Measurements from ENCODE around the gene CD300LF. TPM values are rescaled to one million over a fixed set of nuclear protein-coding genes. Genes with fewer than 3 reads are reported as not detected.

CD300LF gene
- total RNA-seq, 4 donors from 2014 or later: 0.27 TPM; not detected in 3

- Histone ChIP-seq H3K36me3 (peaks cover 0 to 3% of the 10 kb centered on the region in 2 donors), H3K4me1 (peaks cover 0 to 65% (median 24%) of the 10 kb centered on the region in 3 donors), H3K9me3 (no peaks in the 10 kb centered on the region), H3K4me3 (no peak overlapping the region), H3K27me3 (peaks cover 8% of the 10 kb centered on the region), H3K27ac (peak overlapping the region in 1 of 4 donors; percentile 56)
- no CpG with 5 or more reads among the region's 9 CpGs for WGBS, 2 donors (ENCODE audit: low coverage in 1 of 2)
- ATAC-seq: no peak
- no peak for TF ChIP-seq EP300 (IDR thresholded peaks at IDR 0.05)
- TF ChIP-seq POLR2A (IDR thresholded peaks at IDR 0.05): no peak
- TF ChIP-seq CTCF (IDR thresholded peaks at IDR 0.05): no peak
- TF ChIP-seq POLR2AphosphoS5 (IDR thresholded peaks at IDR 0.05): no peak
Observed at GRCh38 chr17:74759243-74759801, 46.6 kb upstream of the CD300LF start.

- no peak overlapping the region for H3K4me3 ChIP-seq
- H3K27ac ChIP-seq: peak overlapping the region in 1 of 4 donors; percentile 56
- TF ChIP-seq POLR2A (IDR thresholded peaks at IDR 0.05) (no peak), CTCF (IDR thresholded peaks at IDR 0.05) (no peak), EP300 (IDR thresholded peaks at IDR 0.05) (no peak), POLR2AphosphoS5 (IDR thresholded peaks at IDR 0.05) (no peak)
- peaks cover 0 to 3% of the 10 kb centered on the region in 2 donors for H3K36me3 ChIP-seq
- peaks cover 0 to 61% (median 24%) of the 10 kb centered on the region in 3 donors for H3K4me1 ChIP-seq
- H3K27me3 ChIP-seq: peaks cover 6% of the 10 kb centered on the region
- H3K9me3 ChIP-seq: no peaks in the 10 kb centered on the region
- no peak for ATAC-seq
- WGBS, 2 donors (ENCODE audit: low coverage in 1 of 2): no CpG with 5 or more reads among the region's 2 CpGs
Observed at GRCh38 chr17:74758848-74759168, 46.1 kb upstream of the CD300LF start.

- H3K36me3 ChIP-seq: peaks cover 0 to 3% of the 10 kb centered on the region in 2 donors
- peak overlapping the region in 2 of 4 donors; percentile 22 to 56 for H3K27ac ChIP-seq
- no peak for TF ChIP-seq POLR2AphosphoS5 (IDR thresholded peaks at IDR 0.05)
- H3K4me3 ChIP-seq: no peak overlapping the region
- H3K9me3 ChIP-seq: no peaks in the 10 kb centered on the region
- peaks cover 4% of the 10 kb centered on the region for H3K27me3 ChIP-seq
- peak; percentile 37 for ATAC-seq
- H3K4me1 ChIP-seq: peaks cover 0 to 55% (median 24%) of the 10 kb centered on the region in 3 donors
- 20 to 46% methylated on average over 3 to 8 of the region's 26 CpGs for WGBS, 2 donors (ENCODE audit: low coverage in 1 of 2)
Observed at GRCh38 chr17:74757931-74758847, 45.5 kb upstream of the CD300LF start.

GRCh38 chr17:74757502-74757901, 44.8 kb upstream of the CD300LF start:
- Histone ChIP-seq H3K36me3 (peaks cover 0 to 3% of the 10 kb centered on the region in 2 donors), H3K9me3 (no peaks in the 10 kb centered on the region), H3K27ac (peak overlapping the region in 3 of 4 donors; percentile 17 to 56 (median 22)), H3K4me1 (peaks cover 0 to 54% (median 24%) of the 10 kb centered on the region in 3 donors), H3K27me3 (peaks cover 4% of the 10 kb centered on the region), H3K4me3 (no peak overlapping the region)
- TF ChIP-seq POLR2AphosphoS5 (IDR thresholded peaks at IDR 0.05) (no peak), CTCF (IDR thresholded peaks at IDR 0.05) (no peak), EP300 (IDR thresholded peaks at IDR 0.05) (no peak), POLR2A (IDR thresholded peaks at IDR 0.05) (no peak)
- WGBS, 2 donors (ENCODE audit: low coverage in 1 of 2): no CpG with 5 or more reads among the region's 3 CpGs
- no peak for ATAC-seq

GRCh38 chr17:74756891-74757290, 44.2 kb upstream of the CD300LF start:
- no peak overlapping the region for H3K27ac ChIP-seq
- WGBS, 2 donors (ENCODE audit: low coverage in 1 of 2): no CpG with 5 or more reads among the region's 3 CpGs
- no peaks in the 10 kb centered on the region for H3K9me3 ChIP-seq
- no peak for ATAC-seq
- no peak overlapping the region for H3K4me3 ChIP-seq
- H3K36me3 ChIP-seq: no peaks in the 10 kb centered on the region
- peaks cover 4% of the 10 kb centered on the region for H3K27me3 ChIP-seq
- TF ChIP-seq EP300 (IDR thresholded peaks at IDR 0.05) (no peak), POLR2A (IDR thresholded peaks at IDR 0.05) (no peak), CTCF (IDR thresholded peaks at IDR 0.05) (no peak), POLR2AphosphoS5 (IDR thresholded peaks at IDR 0.05) (no peak)
- peaks cover 0 to 60% (median 24%) of the 10 kb centered on the region in 3 donors for H3K4me1 ChIP-seq

Measured in gastroesophageal sphincter (tissue), 4 donors.